HG03066 (cell line): ENCODE measurements around the gene MRPL1.

Source experiments
- ATAC-seq: cut with Tn5 transposase; IDR thresholded peaks from one replicate; pipeline ENCODE4 v1.9.1; 2021; ENCODE audit warnings: low read depth; ENCODE audit not compliant: unreplicated experiment

The MRPL1 gene

DNA sequence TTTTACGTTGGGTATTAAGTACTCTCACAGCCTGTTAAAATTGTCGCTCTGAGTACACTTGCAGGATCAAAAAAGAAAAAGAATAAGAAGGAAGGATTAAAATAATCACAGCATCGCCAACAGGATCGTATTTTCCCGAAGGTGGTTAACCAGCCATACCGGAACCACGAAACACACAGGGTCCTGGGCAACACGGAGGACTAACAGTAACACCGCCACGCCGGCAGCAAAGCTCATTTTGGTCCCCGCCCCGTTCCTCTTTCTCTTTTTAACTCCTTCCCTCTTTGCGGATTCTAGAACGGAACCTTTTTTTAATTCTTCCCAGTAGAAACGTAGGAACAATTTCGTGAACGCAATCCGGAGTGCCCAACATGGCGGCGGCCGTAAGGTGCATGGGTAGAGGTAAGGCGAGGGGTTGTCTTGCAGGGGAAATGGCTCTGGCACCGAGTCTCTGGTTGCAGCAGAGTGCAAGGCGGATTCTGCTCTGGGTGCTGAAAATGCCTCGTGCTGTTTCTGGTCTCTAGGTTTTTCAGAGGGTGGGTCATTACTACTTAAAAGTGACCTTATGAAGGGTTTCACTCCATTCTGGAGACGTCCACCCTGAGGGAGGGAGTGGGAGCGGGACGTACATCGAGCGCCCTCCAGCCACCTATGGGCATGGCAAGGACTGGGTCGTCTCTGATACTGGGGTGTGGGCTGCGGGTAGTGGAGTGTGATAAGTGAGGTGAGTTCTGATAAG lies at the start of gene MRPL1:
TSS of gene MRPL1 (plus strand) at position 353 of the 739 bp plus-strand sequence. CDS start at position 372, 19 bp downstream.
- ATAC-seq, result peak; percentile 85

DNA sequence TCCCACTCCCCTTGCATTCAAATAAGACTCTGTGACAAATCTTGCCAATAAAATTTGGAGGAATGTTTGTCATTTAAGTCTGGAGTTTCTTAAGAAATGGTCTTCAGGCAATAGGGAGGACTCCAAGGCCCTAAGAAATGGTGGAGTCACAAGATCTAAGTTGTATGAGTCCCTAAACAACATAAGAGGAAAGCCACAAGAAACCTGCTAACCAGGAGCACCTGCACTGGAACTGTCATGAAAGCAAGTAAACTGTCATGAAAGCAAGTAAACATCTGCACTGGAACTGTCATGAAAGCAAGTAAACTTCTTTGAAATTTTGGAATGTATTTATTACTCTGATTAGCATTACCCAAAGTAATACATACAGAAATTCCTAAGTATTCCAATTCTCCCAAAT lies 47.0 kb upstream of the MRPL1 start:
- no peak for ATAC-seq

DNA sequence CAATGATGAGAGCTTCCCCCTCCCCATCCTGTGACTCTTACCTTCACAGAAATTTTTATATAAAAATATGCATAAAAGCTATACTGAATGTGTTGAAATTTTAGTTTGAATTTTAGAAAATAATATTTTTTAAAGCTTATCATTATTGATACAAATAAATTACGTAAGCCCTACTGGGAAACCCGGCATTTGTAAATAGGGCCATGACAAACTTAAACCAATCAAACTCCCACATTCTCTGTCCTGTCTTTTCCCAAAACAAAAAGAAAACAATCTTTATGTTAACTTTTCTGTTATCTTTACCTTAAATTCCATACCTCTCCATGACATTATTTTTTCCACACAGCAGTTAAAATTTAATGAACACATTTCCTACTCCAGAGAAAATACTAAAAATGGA lies 46.1 kb upstream of the MRPL1 start:
- ATAC-seq, result no peak

DNA sequence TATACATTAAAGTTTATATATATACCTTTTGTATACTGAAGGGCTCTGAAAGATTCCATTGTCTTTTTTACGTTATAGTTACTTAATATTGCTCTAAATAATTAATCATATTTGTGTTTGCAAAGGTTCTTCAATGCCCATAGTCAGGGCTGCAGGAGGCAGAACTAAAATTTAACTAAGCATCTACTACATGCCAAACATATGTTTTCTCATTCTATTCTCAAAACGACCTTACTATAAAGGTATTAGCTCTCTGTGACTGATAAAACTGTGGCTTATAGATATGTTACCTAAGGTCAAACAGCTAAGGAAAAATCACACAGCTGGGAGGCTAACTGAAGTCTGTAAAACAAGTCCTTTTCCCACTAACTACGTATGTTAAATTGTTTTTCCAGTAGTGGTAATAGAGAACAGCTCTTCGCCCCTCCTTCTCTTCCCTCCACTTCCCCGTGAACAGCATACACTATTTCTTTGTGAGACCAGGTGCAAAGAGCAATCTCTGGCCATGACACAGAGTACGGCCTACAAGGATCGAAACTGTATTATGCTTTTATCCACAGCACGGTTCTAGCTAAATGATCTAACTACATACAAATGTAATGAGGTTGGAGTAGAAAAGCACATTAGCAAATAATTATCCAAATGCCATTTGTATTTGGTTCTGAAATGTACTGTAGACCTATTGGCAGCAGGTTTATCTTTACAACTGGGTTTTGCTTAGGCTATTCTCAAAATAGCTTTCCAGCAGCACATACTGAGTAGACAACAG lies 45.1 kb upstream of the MRPL1 start:
- ATAC-seq, result no peak

DNA sequence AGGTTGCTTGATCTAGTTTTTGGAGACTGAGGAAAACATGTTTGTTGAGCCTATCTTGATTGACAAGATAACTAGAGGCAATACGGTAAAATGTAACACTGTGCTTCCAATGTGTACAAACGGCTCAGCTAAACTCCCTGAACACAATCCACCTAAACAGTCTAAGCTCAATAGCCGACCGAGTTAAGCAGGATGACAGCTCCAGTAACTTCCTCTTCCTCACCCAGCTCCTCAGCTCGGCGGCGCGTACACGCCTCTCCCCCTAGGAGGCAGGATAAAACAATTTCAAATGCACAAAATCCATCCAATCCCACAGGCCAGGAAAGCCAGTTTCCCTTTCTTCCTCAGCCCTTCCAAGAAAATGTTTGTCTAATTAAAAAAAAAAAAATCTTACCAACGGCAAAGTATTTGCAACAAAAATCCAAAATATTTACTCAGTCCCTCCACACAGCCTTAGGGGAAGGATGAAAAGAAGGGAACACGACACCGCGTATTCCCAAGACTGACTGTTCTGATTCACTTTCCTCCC lies 44.5 kb upstream of the MRPL1 start:
- ATAC-seq, result peak; percentile 25

DNA sequence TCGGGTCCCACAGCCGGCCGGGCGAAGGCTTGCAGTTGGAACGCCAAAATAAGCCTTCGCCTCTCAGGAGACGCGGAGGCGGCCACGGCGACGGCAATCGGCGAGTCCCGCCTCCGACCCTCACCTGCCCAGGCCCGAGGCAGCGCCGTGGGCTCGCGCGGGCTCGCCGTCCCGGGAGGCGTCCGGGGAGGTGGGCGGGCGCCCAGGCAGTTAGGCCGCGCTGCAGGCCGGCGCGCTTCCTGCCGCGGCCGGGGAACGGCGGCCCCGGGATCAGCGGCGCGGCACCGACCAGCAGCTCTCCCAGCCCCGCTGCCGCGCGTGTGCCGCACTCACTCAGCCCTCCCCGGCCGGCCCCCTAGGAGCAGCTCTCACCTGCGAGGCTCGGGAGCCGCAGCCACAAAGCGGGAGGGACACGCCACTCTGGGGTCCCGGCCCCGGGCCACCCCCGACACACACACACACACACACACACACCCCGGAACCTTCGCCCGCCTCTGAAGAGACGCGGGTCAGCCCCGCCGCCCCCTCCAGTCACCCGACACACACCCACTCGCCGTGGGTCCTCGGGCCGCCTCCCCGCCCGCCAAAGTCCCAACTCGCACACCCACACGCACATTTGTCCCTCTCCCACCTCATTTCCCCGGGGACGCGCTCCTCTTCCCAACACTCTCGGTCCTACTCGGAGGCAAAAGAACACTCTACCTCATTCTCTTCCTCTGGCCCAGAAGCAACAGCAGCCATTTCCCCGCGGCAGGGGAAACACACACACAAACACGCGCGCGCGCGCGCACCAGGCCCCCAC lies 43.8 kb upstream of the MRPL1 start, which contains the start of gene CNOT6L:
TSS of gene CNOT6L (minus strand) at position 767 of the 802 bp plus-strand sequence. CDS start at position 707, 60 bp downstream.
- peak; percentile 14 for ATAC-seq

DNA sequence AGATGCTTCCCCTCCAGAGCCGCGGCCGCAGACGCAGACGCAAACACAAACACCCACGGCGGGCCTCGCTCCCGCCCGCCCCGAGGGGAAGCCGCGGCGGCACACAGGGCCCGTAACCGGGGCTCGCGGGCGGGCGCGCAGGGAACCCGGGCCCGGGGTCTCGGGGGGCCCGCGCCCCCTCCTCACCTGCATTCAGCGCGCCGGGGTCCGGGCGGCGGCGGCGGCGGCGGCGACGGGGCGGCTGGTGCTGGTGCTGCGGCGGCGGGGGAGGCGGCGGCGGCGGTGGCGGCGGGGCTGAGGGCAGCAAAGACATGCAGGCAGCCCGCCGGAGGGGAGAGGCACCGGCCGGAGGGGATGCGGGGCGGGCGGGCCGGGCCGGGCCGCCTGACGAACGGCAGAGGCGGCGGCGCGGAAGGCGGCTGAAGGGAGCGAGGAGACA lies 43.2 kb upstream of the MRPL1 start:
- peak; percentile 19 for ATAC-seq

DNA sequence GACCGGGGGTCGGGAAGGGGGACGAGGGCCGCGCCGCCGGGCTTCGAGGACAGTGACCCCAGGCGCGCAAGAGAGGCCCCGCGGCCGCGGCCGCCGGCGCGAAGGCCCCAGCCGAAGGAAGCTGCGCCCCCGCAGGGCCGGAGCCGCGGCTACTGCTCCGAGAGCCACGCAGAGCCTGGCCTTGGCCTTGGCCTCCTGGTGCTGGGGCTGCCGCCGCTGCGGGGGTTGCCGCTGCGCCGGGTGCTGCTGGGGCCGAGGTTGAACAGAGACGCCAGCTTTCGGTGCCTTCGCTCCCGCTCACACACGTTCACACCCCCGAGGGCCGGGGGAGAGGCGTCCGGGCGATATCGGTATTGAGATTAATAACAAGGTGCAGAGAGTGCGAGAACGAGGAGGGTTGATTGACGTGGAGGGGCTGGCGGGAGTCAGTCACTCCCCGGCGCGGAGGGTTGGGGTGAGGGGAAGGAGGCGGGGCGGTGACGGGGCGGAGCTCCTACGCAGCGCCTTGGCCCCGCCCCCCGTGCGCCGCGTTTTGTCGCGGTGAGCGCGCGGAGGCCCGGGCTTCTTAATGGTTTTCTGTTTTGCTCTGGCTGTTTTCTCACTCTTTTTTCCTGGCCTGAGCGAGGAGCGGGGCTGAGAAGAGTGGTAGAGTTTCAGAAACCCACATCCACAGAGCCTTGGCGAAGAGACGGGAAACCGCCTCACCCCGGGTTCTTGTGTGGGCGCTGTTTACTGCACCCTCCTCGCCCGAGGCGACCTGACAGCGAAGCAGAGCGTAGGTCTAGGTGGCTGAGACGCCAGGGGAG lies 42.6 kb upstream of the MRPL1 start:
- ATAC-seq, result peak; percentile 76

DNA sequence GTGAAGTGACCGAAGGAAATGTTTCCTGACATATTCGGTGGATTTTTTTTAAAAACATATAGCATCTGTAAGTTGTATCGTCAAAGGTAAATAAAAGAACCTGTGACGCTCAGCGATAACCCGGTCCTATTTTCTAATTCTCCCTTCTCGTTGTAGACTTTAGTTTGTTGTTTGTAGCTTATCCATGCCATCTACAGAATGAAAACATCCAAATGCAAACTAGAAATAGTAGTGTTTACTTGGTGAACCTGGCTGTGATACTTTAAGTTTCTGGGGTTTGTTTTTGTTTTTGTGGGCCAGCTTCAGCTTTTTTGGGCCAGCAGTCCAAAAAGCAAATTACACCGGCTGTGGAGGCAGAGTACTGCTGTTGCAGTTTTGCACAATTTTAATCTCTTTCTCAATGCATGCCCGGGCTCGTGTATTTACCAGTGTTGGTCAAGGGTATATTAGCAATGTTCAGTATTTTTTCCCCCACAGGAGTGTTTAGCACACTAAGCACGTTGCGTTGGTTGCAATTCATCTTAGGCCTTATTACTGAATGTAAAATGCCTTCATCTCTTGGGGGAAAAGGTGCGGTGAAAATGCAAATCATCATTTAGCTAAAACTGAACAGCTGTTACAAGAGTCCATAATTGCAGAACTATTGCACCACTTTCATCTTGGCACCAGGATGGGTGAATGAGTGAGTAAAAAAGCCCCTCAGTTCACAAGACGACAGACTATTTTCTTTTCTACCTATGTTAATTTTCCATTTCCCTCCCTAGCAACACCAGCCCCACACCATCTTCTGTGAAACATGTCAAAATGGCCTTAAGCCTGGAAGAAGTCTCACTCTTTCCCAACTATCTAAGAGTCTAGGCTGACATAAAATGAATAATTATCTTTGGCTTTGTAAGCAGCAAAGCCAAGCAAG lies 41.7 kb upstream of the MRPL1 start:
- no peak for ATAC-seq

DNA sequence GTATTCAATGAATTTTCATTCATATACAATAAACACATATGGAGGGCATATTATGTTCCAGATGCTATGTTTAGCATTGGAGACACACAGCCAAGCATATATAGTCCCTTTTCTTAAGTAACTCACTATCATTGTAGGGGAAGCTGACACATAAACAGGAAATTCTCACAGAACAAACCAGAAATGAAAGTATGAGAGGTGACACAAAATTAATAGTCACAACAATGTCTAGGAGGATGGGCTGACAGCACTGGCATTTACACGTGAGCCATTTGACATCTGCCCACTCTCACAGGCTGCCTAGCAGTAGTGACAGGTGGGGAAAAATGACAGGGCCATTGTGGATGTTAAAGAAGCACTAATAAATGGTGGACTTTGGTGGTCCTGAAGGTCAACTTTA lies 40.9 kb upstream of the MRPL1 start:
- ATAC-seq, result no peak

DNA sequence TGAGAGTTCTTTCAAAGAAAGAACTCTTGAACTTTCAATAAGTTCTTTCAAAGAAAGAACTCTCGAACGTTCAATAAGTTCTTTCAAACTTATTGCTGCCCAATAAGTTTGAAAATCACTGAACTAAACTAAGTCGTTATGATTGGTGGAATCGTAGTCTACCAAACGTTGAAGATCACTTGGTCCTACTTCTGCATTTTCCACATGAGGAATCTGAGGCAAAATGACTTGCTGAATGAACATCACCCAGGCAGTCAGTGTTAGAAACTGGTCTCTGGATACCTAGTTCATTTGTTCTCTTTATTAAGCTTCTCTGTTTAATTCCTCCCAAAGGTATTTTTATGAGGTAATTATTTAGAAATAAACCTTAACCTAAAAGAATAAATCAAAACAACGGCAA lies 36.4 kb upstream of the MRPL1 start:
- no peak for ATAC-seq

DNA sequence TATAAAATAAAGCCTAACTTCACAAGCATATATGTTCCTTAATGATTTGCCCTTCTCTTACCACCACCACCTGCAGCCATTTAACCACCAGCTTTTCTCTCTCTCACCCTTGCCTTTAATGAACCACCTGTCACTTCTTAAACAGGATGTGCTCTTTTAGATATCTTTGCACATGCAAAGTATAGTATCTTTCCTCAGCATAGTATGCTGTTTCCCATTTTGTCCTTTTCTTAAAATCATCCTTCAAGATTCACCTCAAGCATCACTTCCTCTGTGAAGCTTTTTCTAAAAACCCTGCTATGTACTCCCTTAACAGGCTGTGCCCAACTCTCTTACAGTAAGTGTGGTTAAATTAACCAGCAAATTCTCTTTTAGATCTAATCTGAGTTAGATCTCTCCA lies 35.3 kb upstream of the MRPL1 start:
- peak; percentile 48 for ATAC-seq

DNA sequence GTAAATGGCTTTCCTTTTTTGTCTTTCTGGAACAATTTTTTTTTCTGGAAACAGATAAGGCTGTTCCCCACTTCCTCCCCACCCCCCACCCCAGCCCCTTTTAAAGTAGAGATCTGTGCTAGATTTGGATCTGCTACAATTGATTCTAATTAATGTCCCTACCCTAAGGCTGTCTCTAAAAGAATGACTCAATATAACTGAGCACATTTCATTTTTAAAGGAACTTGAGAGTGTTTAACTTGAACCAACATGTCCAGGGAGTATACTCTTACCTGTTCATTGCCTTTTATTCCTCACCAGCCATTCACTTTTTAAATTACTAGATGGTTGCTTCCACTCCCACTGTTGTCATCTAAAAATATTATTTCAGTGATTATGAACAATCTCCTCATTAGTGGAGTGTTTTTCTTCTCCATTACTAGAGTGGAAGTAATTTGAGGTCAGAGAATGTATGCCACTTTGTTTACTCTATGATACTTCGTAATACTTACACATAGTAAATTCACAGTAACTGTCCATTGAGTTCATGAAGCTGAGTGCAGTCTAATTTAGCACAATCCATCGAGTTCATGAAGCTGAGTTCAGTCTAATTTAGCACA lies 29.4 kb upstream of the MRPL1 start:
- no peak for ATAC-seq

DNA sequence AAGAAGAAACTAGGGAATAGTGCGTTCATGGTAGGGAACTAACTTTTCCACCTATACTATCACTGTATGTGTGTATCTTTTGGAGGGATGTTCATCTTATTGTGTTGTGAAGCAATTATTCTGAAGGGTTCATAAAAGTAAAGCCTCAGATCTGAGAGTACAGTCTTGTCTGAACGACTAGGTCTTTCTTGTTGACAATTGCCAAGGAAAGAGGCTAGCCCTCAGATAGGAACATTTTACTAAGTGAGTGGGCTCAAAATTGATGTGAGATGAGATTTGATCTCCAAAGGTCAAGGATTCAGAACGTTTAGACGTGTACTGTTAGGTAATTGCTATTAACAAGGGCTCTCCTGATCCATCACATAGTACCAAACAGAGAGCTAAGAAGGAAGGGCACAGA lies 28.2 kb upstream of the MRPL1 start:
- no peak for ATAC-seq

DNA sequence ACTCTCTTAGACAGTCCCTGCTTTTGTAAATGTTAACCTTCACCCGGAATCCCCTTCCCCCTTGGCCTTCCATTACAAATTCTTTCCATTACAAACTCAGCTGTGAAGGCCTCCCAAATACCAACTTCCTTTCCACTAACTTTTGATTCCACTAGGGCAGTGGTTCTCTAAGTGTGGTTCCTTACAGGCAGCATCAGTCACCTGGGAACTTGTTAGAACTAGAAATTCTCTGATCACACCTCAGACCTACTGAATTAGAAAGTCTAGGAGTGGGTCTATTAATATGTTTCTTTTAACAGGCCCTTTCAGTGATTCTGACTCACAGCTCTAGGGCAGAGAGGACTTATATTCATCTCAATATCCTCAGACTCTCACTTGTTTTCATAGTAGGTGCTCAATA lies 19.0 kb upstream of the MRPL1 start:
- ATAC-seq, result no peak

DNA sequence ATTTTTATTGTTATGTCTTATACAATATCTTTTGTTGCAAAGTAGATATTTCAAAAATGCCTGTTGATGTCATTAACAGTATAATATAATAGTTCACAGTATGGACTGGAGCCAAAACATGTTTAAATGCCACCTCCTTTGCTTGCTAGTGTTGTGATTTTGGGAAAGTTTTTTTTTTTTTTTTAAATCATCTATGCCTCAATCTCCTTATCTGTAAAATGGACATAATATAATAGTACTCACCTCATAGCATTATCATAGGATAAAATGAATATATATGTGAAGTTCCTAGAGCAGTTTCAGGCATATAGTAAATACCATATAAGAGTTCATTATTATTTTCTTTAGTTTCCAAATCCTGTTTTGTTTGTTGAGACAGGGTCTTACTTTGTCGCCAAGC lies 18.3 kb upstream of the MRPL1 start:
- ATAC-seq, result no peak

DNA sequence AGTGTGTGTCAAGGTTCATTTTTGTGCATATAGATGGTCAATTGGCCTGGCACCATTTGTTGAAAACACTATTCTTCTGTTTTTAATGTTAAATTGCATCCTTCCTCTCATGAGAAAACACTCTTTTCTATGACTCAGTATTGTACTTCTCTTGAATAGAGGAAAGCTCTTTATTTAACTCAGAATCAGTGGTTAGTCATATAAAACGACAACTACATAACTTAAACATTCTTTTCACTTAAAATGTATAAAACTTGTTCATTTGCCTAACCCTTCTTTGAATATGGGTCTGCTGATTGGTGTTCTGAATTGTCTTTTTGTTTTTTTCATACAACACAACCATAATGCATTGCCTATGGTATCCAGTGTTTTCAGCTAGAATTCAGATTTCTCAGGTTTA lies 17.2 kb upstream of the MRPL1 start:
- ATAC-seq, result no peak

DNA sequence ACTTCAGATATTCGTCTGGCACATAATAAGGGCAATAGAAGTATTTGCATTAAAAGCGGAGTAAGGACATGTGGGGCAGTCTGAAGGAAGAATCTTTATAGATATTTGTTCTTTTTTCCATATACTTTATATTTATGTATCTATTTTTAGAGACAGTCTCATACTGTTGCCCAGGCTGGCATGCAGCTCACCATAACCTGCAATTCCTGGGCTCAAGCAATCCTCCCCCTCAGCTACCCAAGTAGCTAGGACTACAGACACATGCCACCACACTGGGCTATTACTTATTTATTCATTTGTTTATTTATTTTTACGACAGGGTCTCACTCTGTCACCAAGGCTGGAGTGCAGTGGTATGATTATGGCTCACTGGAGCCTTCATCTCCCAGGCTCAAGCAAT lies 16.7 kb upstream of the MRPL1 start:
- ATAC-seq, result no peak

DNA sequence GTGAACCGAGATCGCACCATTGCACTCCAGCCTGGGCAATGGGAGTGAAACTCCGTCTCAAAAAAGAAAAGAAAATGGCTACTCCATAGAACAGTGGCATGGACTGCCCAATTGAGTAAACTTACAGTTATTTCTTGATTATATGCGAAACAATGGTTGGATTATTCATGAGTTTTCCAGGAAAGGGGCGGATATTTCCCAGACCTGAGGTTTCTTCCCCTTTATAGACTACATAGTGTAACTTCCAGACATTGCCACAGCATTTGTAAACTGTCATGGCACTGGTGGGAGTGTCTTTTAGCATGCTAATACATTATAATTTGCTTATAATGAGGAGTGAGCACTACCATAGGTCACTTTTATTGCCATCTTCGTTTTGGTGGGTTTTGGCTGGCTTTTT lies 14.1 kb upstream of the MRPL1 start:
- no peak for ATAC-seq
